NCI-H1105 (cell line): ENCODE results near the gene MED31.
"Not testable (repeated sequence)": the region's sequence is repeated elsewhere in the genome, so short reads cannot be mapped to it uniquely, and the experiment has no call there.

ENCODE experiments used
- DNase-seq: peaks from one replicate; lab custom pipeline; 2025; lab: John Stamatoyannopoulos, UW

The MED31 gene

DNA sequence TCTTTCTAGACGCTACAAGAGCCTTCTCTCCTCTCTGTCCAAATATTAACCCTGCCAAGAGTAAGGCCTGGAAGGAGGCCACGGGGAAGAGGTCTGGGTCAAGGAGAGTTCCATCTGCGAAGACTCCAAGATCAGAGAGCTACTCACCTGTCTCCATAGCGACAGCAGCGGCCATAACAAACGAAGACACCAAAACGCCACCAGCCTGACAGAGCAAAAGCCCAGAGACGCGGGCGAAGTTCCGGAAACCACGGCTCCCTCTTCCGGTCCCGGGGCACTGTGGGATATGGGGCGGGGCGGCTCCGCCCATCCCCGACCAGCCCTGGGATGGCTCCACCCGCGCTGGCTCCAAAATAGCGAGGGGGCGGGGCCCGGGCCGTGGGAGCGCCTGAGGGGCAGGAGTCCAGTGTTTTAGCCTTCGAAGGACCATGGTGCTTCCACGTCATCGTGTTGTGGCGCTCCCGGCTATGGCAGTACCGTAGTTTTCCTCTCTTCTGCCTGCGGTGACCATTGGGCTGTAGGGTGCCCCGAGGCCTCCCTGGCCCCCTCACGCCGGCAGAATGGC, at the start of gene MED31, which contains the start of gene C17orf100:
TSS of gene MED31 (minus strand) at position 252 of the 565 bp plus-strand sequence. CDS start at position 175, 77 bp downstream.
TSS of gene C17orf100 (plus strand) at position 409 of the 565 bp plus-strand sequence. CDS start at position 561, 152 bp downstream.
- DNase-seq: peak; percentile 94

DNA sequence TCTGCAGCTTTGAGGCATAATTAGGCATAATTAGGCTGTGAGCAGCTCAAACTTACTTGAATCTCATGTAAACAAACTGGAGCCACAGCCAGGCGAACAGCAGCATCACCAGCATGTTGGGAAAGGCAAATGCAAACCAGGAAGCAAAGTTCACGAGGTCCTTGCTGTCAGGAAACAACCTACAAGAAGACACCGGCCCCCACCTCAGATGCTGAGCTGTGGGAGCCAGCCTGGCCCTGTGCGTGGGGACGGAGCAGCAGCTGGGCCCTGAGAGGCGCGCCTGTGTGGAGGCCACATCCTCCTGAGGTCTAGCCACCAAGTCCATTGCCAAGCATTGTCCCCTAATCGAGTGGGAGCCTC, 49.5 kb upstream of the MED31 start:
- DNase-seq: no peak

DNA sequence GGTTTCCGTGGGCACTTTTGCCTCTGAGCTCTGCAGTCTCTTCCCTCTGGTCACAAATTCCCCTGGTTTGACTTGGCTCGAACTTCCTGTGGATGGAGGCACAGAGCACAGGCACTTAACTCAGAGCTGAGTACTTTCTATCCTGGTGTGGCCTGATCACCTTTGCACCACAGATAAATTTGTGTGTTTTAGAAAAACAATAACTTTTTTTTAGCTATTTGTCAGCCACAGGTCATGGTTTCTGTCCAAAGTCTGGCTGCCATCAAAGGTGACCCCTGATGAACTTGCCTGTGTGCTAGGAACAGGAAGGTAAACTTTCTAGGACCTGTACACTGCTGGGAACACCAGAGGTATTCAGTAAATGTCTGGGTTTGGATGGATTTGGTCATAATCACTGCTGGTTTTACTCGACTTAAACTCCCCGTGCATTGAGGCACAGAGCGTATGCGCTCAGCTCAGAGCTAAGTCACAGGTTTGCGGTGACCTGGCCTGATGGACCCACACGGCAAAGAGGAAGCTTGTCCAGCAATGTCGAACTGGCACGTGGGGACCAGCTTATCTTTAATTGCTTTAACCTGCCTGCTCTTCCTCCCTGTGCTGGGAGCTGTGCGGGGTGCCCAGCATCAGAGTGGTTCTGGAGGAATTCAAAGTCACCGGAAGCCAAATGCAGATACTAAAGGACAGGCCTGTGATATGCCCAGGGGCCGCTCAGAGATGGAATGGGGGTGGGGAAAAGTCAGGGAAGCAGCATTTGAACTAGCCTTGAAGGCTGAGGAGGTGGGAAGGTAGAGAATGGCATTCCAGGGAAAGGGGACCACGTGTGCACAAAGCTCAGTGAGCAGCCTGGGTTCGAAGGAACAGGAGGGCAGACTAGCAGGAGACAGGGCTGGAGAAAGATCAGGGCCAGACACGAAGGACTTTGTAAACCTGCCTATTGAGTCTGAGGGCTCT, 48.9 kb upstream of the MED31 start:
- DNase-seq: no peak

DNA sequence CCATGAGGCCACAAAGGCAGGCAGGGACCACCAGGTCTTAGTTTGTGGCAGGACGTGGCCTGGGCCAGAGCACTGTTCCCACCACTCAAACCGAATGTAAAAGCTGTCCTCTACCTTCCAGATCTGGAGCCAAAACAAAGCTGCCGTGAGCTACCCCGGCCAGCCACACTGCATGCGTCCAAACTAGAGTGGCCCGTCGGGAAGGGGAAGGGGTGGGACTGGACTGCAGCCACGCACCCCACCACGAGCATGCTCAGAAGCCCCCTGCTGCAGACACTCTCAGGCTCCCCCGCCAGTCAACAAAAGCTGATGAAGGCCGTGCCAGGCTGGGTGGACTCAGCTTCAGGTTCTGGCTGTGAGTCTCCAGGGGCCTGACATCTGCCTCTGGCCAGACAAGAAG, 46.6 kb upstream of the MED31 start:
- no peak for DNase-seq

DNA sequence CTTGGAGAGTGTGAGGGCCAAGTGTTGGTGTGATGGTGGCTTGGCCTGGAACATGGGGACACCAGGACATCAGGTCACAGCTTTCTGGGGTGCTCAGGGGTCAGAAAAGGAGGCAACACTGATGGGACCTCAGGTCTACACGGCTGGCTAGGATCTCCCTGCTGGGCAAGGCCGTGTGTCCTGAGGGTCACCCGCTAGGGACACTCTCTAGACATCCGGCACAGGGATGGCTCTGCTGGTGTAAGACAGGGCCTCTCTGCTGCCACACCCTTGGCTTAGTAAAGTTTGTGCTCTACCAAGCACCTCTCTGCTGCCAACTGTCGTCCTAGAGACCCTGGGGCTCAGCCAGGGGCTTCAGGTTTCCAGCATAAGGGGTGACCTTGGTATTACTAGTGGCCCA, 45.5 kb upstream of the MED31 start:
- no peak for DNase-seq

DNA sequence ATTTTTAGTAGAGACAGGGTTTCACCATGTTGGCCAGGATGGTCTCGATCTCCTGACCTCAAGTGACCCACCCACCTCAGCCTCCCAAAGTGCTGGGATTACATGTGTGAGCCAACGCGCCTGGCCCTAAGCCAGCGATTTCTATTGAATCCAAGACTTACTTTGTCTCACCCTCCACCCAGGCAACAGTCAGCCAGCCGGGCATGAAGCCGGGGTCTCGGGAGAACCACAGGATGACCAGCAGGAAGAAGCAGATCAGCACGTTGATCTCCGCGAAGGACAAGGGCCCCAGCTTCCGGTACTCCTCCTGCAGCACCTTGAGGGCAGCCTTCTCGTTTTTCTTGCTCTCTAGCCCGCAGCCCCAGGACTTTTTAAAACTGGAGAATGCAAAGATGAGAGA, 44.2 kb upstream of the MED31 start:
- no peak for DNase-seq

DNA sequence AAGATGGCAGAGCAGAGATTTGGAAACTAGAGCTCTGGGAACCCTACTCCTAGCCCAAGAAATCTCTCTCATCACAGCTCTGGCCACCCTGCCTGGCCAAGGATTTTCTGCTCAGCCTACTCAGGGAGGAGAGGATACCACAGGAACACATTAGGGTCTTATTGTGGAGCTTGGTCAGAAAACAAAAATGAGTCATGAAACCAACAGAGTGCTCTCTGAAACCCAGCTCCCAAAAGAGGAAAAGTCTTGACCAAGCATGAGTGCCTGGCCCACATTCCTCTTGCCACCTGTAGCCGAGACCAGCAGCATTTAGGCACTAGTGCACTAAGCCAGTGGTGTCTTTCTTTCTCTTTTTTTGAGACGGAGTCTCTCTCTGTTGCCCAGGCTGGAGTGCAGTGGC, 43.6 kb upstream of the MED31 start:
- DNase-seq: no peak

DNA sequence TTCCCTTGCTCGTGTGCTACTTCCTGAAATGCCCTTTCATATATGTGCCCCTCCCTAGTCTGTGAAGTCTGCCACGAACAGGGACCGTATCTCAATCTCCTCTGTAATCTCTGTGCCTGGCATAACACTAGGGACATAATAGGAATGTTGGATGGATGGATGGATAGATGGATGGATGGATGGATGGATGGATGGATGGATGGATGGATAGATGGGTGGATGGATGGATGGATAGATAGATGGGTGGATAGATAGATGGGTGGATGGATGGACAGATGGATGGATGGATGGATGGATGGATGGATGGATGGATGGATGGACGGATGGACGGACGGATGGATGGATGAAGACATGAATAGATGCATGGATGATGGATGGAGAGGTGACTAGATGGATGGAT, 40.6 kb upstream of the MED31 start:
- not testable (repeated sequence) for DNase-seq

DNA sequence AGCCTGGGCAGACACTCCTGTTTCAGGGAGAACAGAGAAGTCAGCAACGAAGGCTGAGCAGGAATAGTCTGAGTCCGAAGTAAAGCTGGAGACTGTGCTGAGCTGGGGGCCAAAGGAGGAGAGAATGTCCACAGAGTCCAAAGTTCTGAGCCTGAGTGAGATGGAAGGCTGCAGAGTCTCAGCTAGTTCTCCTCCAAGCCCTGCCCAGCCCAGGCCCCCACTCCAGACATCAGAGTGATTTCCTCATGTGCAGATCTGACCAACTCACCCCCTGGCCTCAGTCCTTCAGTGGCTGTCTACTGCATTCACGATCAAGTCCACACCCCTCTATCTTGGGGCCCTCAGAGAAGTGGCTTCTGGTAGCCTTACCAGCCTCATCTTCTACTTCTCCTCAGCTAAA, 40.1 kb upstream of the MED31 start:
- DNase-seq: no peak

DNA sequence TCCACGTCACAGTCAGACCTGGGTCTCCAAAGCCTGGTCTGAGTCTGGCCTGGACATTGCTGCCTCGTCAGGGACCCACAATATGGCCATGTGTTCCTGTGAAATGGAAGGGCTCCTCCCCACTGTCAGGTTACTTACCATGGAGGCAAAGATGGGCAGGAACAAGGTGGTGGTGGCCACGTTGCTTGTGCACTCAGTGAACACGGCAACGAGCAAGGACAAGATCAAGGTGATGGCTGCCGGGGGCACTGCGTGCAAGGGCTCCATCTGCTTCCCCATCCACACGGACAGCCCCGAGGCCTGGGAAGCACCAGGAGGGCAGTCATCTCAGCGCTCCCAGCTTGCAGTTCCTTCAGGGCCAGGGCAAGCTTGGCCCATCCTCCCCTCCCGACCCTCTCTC, 39.2 kb upstream of the MED31 start:
- no peak for DNase-seq

DNA sequence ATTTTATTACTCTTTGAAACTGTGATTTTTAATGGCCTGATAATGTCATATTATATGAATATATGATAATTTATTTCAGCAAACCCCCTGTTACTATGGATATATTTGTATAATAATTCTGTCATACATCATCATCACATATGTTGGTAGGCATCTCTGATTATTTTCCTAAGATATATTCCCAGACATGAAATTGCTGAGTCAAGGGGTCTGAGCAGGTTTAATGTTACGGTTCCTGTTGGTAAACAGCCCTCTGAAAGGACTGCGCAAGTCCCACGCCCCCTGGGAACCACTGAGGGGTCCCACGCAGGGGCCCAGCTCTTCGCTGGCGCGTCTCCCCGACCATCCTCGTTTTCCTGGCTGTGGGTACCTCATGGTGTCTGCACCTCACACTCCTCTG, 37.5 kb upstream of the MED31 start:
- DNase-seq: no peak

DNA sequence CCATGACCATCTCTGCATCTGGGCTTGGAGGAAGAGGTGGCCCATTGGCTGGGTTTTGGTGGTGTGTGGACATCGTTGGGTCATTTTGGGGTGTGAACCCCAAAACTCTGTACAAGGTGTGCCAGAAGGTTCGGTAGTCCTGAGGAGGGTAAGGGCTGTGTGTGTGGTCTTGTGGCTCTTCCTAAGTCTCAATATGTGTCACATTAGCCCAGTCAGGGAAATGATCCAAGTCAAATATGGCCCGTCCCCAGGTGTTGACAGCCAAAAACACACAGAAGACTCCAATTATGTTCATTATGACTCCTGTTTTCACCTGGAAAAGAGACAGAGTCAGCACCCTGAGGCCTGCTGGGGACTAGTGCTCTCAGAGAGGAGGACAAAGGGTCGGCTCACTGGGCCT, 34.6 kb upstream of the MED31 start:
- DNase-seq: no peak

DNA sequence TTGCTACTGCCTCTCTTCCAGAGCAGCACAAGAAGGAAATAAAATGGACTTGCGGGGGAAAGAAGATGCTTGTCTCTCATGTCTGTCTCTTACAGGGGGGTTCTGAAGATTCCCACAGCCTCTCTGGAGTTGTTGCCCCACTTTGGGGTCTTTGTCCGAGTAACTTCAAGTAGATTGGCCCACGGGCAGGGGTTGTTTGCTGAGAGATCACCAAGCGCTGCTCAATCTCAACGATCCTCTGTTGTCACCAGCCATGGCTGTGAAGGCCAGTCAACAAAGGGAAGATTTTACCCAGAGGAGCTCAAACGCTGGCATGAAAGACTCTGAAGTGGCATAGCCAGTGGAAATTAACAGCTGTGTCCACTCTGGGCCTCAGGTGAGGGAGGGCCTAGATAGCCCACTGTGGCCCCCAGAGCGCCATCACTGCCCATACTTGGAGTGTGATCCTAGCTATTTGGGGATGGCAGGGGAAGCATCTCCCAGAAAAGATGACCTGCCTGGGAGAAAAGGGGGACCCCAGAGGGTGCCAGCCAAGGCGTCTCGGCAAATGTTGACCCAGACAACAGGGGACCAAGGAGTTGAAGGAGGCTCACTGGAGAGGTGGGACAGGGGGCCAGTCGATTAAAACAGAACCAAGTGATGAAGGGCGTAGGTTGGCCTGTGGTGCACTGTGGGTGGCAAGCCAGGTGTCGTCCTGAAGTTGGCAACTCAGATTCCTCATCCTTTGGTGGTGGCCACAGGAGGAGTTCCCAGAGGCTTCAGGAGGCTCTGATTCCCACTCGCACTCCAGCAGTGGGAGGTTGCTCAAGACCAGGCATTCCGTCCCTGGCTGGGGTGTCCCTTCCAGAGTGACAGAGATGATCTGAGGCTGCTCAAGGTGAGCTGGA, 33.7 kb upstream of the MED31 start:
- DNase-seq: no peak

DNA sequence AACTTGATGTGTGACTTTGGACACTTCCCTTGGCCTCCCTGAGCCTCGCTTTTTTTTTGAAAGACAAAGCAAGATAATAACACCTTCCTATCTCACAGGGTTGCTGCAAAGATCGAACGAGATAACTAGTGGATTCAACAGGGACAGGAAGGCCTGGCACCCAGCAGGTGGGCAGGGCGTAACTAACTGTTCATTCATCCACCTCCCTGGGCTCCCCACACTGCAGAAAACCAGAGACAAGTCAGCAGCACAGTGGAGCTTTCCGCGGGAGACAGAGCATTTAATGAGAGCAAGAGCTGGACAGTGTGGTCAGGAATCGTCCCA, 33.0 kb upstream of the MED31 start:
- no peak for DNase-seq

DNA sequence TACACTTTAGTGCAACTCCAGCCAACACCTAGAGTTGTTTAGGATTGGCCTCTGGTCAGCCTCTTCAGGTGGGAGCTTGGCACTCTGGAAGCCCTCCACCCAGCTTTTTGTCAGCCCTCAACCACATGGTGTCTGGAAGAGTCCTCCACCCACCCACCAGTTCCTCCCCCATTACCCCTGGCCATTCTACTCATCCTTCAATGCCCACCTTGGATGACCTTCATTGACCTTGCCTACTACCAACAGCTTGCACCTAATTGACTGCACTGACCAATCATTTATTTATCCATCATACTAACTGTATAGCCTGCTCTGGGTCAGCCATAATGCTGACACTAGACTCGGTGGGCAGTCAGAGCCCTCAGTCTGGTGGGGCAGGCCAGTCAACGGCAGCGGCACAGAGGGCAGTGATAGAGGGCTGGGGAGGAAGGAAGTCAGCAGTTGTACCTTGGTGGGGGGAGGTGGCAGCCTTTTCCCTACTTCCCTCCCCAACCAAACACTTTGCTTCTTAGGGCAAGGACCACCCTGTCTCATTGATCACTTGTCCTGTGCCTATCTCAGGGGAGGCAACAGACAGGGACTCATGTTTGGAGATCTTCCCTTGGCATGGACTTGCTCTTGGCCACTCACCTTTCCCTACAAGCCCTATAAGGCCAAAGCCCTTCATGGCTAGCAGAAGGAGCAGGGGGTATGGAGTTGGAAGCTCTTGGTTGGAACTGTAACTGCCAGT, 32.5 kb upstream of the MED31 start:
- DNase-seq: no peak

DNA sequence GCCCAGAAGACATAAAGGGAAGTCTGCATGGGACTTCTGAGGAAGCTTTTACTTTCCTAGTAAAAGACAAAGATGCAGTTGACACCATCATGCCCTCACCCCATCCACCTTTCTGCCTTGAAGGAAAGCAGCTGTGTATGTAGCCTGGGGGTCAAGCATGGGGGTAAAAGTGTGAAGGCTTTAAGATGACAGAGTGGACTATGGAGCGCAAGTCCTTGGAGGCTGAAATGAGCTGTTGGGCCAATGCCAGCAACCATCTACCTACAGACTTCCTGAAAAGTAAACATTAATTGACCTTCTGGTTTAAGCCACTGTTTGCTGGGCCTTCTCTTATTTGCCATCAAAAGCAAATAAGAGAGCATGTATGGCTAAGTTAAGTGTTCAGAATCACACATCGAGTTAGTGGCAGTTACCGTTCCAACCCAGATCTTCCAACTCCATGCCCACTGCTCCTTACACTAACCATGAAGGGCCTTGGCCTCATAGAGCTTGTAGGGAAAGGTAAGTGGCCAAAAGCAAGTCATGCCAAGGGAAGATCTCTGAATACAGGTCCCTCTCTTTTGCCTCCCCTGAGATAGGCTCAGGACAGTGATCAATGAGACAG, 31.8 kb upstream of the MED31 start:
- DNase-seq: no peak

DNA sequence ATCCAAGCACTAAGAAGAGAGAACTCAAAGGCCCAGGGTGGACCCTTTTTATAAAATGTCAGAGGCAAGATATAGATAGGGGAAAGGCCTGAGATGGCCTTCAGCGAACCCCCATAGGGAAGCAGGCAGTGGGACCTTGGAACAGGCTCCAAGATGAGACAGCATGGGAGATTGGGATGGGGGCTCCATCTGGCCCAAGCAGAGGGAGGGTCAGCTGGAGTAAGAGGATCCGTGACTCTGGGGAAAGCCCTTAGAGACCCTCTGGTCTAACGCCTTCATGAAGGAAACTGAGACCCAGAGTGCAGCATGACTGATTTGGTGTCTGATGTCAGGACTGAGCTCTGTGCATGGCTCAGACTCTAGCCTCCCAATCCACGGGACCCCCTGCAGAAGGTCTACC, 30.9 kb upstream of the MED31 start:
- no peak for DNase-seq

DNA sequence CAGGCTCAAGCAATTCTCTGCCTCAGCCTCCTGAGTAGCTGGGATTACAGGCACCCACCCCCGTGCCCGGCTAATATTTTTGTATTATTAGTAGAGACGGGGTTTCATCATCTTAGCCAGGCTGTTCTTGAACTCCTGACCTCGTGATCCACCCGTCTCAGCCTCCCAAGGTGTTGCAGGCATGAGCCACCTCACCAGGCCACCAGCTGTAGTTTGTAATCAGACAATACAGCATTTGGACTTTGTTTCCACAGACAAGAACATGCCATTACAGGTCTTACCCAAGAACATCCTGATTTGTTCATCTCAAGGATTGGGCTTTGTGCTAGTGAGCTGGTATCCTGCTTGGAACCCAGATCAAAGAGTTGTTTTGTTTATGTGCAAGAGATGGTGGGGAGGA, 30.3 kb upstream of the MED31 start:
- DNase-seq: no peak

DNA sequence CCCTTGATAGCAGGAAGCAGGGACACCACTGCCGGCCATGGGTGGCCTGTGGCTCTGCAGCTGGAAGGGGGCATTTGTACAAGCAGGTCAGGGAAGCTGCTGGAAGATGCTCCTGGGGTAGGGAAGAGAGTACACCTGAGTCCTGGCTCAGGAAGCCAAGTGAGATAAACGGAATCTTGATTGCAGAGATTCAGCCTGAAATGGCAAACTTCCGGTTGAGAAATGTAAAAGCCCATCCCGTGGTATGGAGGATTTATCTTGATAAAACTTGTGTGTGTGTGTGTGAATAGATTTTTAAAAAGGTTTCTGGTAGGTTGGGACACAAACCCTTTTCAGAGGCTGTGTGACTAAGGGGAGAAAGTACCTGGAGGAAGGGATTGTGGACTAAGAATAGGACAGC, 29.8 kb upstream of the MED31 start:
- no peak for DNase-seq

DNA sequence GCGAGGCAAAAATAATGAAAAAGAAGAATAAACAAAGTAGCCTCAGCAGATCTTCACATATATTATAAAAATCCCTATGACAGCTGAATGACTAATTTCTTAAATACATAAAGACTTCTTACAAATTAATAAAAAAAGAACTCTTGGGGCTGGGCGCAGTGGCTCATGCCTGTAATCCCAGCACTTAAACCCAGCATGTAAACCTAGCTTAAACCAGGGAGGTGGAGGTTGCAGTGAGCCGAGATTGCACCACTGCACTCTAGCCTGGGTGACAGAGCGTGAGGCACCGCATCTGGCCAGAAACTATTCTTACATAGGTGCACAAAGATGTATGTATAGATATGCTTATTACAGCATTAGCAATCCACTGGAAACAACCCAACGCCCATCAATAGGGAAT, 27.8 kb upstream of the MED31 start:
- no peak for DNase-seq

DNA sequence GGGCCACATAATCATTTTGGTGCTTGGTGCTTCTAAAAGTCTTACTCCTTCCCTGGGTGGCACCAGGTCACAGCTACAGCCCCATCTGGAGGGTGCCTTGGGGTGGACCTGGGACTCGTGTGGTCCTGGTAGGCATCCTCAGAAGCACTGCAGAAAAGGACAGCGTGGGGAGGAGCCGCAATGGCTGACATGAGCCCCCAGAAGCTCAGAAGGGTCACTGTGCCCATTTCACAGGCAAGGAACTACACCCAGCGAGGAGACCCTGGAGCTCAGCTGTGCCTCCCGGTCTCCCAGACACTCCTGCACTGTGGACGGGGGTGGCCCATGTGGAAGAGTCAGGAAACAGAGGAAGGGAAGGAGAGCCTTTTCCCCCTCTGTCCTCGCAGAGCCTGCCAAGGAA, 26.5 kb upstream of the MED31 start:
- DNase-seq: no peak
